GM19328 (cell line): ENCODE results near the gene PSMF1.
A peak's percentile ranks its signal among the peaks of the same experiment; 100 is the strongest.

ENCODE experiments used
- ATAC-seq: cut with Tn5 transposase; IDR thresholded peaks from one replicate; pipeline ENCODE4 v1.9.1; 2021; ENCODE audit warnings: mild to moderate bottlenecking, moderate library complexity; ENCODE audit not compliant: unreplicated experiment

The PSMF1 gene

GRCh38 chr20:1118336-1119127 lies at the start of gene PSMF1:
PSMF1 (plus strand) TSS chr20:1118602; CDS start chr20:1118774, 172 bp downstream.
- ATAC-seq = peak; percentile 95

- ATAC-seq = no peak
Observed at GRCh38 chr20:1072258-1072657, 46.1 kb upstream of the PSMF1 start.

- no peak for ATAC-seq
Observed at GRCh38 chr20:1075616-1076015, 42.8 kb upstream of the PSMF1 start.

- no peak for ATAC-seq
Observed at GRCh38 chr20:1081891-1082290, 36.5 kb upstream of the PSMF1 start.

GRCh38 chr20:1083431-1084080 lies 34.8 kb upstream of the PSMF1 start:
- no peak for ATAC-seq

GRCh38 chr20:1085492-1086276 lies 32.7 kb upstream of the PSMF1 start:
- ATAC-seq = no peak

GRCh38 chr20:1086277-1087213 lies 31.9 kb upstream of the PSMF1 start:
- no peak for ATAC-seq

- ATAC-seq = no peak
Observed at GRCh38 chr20:1087311-1087905, 31.0 kb upstream of the PSMF1 start.

GRCh38 chr20:1094751-1095150 lies 23.7 kb upstream of the PSMF1 start:
- ATAC-seq = no peak

GRCh38 chr20:1101533-1101932 lies 16.9 kb upstream of the PSMF1 start:
- ATAC-seq = no peak

- ATAC-seq = no peak
Observed at GRCh38 chr20:1102016-1102415, 16.4 kb upstream of the PSMF1 start.

GRCh38 chr20:1103751-1104150 lies 14.7 kb upstream of the PSMF1 start:
- ATAC-seq = no peak

GRCh38 chr20:1105599-1106194 lies 12.7 kb upstream of the PSMF1 start:
- ATAC-seq = no peak

- ATAC-seq = no peak
Observed at GRCh38 chr20:1107176-1107575, 11.2 kb upstream of the PSMF1 start.

GRCh38 chr20:1108437-1108920 lies 9.9 kb upstream of the PSMF1 start:
- ATAC-seq = no peak

- ATAC-seq = no peak
Observed at GRCh38 chr20:1112908-1113307, 5.5 kb upstream of the PSMF1 start.

GRCh38 chr20:1118004-1118335 lies 432 bp upstream of the PSMF1 start:
- ATAC-seq = no peak

- ATAC-seq = no peak
Observed at GRCh38 chr20:1119128-1119505, 715 bp downstream of the PSMF1 start.

- no peak for ATAC-seq
Observed at GRCh38 chr20:1119524-1119923, 1.1 kb downstream of the PSMF1 start.

GRCh38 chr20:1121429-1121828 lies 3.0 kb downstream of the PSMF1 start:
- ATAC-seq = no peak
